NCI-H345 (cell line): Measurements from ENCODE around the gene PILRA.
"Not testable (repeated sequence)": the region's sequence is repeated elsewhere in the genome, so short reads cannot be mapped to it uniquely, and the experiment has no call there.

Experiments
- DNase-seq: peaks from one replicate; lab custom pipeline; 2025; lab: John Stamatoyannopoulos, UW

The PILRA gene

GRCh38 chr7:100358027-100358856 lies 15.0 kb upstream of the PILRA start, which contains the start of gene PILRB:
Gene PILRB, plus strand, starts transcription at chr7:100358117. Its CDS starts 186 bp downstream, at chr7:100358303.
- no peak for DNase-seq

GRCh38 chr7:100358857-100359212 lies 14.5 kb upstream of the PILRA start:
- DNase-seq, result no peak

- no peak for DNase-seq
These were observed 13.0 kb upstream of the PILRA start for GRCh38 chr7:100360135-100360854.

- DNase-seq, result no peak
These were observed 10.2 kb upstream of the PILRA start for GRCh38 chr7:100363098-100363497.

- not testable (repeated sequence) for DNase-seq
These were observed 9.5 kb upstream of the PILRA start for GRCh38 chr7:100363797-100364196.

GRCh38 chr7:100364480-100364879 lies 8.8 kb upstream of the PILRA start:
- DNase-seq, result no peak

- DNase-seq, result not testable (repeated sequence)
These were observed 7.3 kb upstream of the PILRA start for GRCh38 chr7:100365998-100366367.

- no peak for DNase-seq
These were observed 6.7 kb upstream of the PILRA start for GRCh38 chr7:100366411-100367250.

- DNase-seq, result no peak
These were observed 6.1 kb upstream of the PILRA start for GRCh38 chr7:100367251-100367620.

GRCh38 chr7:100367676-100368613 lies 5.3 kb upstream of the PILRA start:
- no peak for DNase-seq

GRCh38 chr7:100369105-100369504 lies 4.2 kb upstream of the PILRA start:
- no peak for DNase-seq

- DNase-seq, result no peak
These were observed 3.0 kb upstream of the PILRA start for GRCh38 chr7:100370303-100370702.

- DNase-seq, result no peak
These were observed 2.5 kb upstream of the PILRA start for GRCh38 chr7:100370746-100371145.

- DNase-seq, result no peak
These were observed 1.6 kb upstream of the PILRA start for GRCh38 chr7:100371561-100372171.

GRCh38 chr7:100372256-100372655 lies 1.0 kb upstream of the PILRA start:
- DNase-seq, result no peak

- DNase-seq, result no peak
These were observed 593 bp upstream of the PILRA start for GRCh38 chr7:100372694-100373093.

GRCh38 chr7:100373870-100374598 lies 747 bp downstream of the PILRA start:
- not testable (repeated sequence) for DNase-seq

GRCh38 chr7:100374601-100375000 lies 1.3 kb downstream of the PILRA start:
- DNase-seq, result no peak

GRCh38 chr7:100376066-100376465 lies 2.8 kb downstream of the PILRA start:
- no peak for DNase-seq

GRCh38 chr7:100378114-100378755 lies 4.9 kb downstream of the PILRA start:
- no peak for DNase-seq
